Measurements from ENCODE around the gene VPS39.

The VPS39 gene

GRCh38 chr15:42215913-42216829 lies 8.1 kb upstream of the VPS39 start:
- DNase-seq (ENCODE audit: low read depth) = no peak
- H3K4me3 ChIP-seq (ENCODE audit: low read length) = no peak overlapping the region
- TF ChIP-seq CTCF (conservative IDR thresholded peaks at IDR 0.05; ENCODE audit: low read depth, low read length) = peak; percentile 5

- DNase-seq (ENCODE audit: low read depth) = no peak
- TF ChIP-seq CTCF (conservative IDR thresholded peaks at IDR 0.05; ENCODE audit: low read depth, low read length) = no peak
- no peak overlapping the region for H3K4me3 ChIP-seq (ENCODE audit: low read length)
Measured at GRCh38 chr15:42214600-42214999, 6.5 kb upstream of the VPS39 start.

GRCh38 chr15:42213511-42213910 lies 5.4 kb upstream of the VPS39 start:
- no peak for DNase-seq (ENCODE audit: low read depth)
- TF ChIP-seq CTCF (conservative IDR thresholded peaks at IDR 0.05; ENCODE audit: low read depth, low read length) = no peak
- no peak overlapping the region for H3K4me3 ChIP-seq (ENCODE audit: low read length)

- no peak for TF ChIP-seq CTCF (conservative IDR thresholded peaks at IDR 0.05; ENCODE audit: low read depth, low read length)
- DNase-seq (ENCODE audit: low read depth) = no peak
Measured at GRCh38 chr15:42210696-42211095, 2.6 kb upstream of the VPS39 start.

GRCh38 chr15:42206406-42206805 lies 1.7 kb downstream of the VPS39 start:
- no peak overlapping the region for H3K4me3 ChIP-seq (ENCODE audit: low read length)
- TF ChIP-seq CTCF (conservative IDR thresholded peaks at IDR 0.05; ENCODE audit: low read depth, low read length) = no peak

More at GRCh38 chr15:42210696-42211095, 2.6 kb upstream of the VPS39 start:
- no peak overlapping the region for H3K4me3 ChIP-seq (ENCODE audit: low read length)

GRCh38 chr15:42203891-42204290 lies 4.2 kb downstream of the VPS39 start:
- TF ChIP-seq CTCF (conservative IDR thresholded peaks at IDR 0.05; ENCODE audit: low read depth, low read length) = no peak
- H3K4me3 ChIP-seq (ENCODE audit: low read length) = no peak overlapping the region
- DNase-seq (ENCODE audit: low read depth) = no peak

More at GRCh38 chr15:42206406-42206805, 1.7 kb downstream of the VPS39 start:
- no peak for DNase-seq (ENCODE audit: low read depth)

- DNase-seq (ENCODE audit: low read depth) = no peak
- TF ChIP-seq CTCF (conservative IDR thresholded peaks at IDR 0.05; ENCODE audit: low read depth, low read length) = no peak
- H3K4me3 ChIP-seq (ENCODE audit: low read length) = no peak overlapping the region
Measured at GRCh38 chr15:42202653-42203052, 5.5 kb downstream of the VPS39 start.

All from retinal pigment epithelial cell (primary cell).